HG02981 (cell line): ENCODE measurements around the gene IFITM10.

Source experiments
- ATAC-seq: cut with Tn5 transposase; IDR thresholded peaks from one replicate; pipeline ENCODE4 v1.9.1; 2021; ENCODE audit warnings: mild to moderate bottlenecking, moderate library complexity; ENCODE audit not compliant: unreplicated experiment

Gene IFITM10

DNA sequence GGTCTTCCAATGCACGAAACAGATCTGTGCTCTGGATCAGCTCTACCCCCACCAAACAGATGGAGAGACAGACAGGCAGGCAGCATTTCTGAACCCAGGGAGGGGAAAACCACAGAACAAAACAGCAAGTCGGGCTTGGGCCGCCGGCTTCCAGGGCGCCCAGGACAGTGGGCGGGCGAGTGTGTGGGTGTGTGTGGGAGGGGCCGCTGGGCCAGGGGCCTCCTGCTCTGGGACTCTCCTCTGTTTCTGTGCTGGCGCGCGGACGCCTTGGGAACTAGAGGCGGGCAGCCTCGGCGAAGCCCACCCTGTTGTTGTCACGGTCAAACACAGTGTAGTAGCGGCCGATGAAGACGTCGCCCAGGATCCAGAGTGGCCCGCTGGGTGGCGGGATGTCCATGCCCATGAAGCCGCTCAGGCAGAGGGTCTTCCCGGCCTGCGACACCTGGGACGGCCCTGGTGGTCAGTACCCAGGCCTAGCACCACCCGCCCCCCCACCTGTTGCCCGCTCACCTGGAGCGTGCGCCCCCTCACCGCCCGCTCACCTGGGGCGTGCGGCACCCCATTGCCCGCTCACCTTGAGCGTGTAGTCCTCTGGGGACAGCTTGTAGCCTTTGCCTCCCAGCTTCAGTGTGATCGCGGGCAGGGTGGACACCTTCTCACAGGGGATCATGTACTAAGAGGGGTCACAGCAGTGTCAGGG is 3.0 kb upstream of the IFITM10 start:
- ATAC-seq = no peak

DNA sequence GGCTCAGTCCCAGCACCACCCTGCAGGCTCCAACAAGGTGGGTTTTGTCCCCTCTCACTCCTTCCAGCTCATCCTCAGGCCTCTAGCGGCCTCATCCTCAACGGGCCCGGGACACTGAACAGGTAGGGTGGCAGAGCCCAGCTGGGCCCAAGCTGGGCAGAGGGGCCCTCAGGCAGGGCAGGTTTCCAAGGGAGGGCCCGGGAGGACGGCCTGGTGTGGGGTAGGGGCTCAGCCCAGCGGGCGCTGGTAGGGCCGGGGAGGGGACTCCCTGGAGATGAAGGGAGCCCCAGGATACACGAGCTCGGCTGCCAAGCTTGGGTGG is 2.5 kb upstream of the IFITM10 start:
- ATAC-seq = no peak

DNA sequence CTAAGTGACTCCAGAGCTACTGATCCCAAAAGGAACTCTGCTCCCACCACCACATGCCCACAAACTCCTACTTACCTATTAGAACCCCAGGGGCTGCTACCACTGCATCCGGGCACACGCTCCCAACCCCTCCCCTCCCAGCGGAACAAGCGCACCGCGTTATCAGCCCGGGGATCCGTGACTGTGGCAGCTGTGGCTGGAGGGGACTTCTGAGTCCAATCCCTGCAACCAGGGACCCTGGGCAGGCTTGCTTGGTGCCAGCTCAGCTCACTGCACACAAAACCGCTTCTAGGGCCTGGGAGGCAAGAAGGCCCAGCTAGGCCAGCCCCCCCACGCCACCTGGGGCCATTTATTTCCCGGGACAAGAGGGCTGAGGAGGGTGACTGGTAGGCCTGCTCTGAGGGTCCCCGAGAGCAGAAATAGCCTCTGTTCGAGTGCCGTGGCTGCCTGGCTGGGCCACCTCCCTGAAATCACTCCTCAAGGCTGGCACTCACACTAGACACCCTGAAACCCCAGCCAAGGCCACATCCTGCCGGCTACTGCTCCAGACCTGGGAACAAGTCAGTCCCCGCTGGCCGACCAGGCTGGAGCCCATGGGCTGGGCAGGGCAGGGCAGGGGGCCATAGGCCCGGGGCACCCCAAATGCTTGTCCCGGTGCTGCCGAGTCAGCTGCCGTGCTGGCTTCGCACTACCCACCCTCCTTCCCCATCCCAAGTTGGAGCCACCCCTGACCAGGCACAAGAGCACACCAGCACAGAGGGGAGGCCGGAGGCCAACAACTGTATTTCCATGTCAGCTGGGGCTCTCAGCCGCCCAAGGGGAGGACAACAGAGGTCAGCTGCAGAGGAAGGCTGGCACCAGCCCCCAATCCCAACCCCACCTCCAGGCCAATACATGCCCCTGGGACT is 1.9 kb upstream of the IFITM10 start:
- no peak for ATAC-seq

DNA sequence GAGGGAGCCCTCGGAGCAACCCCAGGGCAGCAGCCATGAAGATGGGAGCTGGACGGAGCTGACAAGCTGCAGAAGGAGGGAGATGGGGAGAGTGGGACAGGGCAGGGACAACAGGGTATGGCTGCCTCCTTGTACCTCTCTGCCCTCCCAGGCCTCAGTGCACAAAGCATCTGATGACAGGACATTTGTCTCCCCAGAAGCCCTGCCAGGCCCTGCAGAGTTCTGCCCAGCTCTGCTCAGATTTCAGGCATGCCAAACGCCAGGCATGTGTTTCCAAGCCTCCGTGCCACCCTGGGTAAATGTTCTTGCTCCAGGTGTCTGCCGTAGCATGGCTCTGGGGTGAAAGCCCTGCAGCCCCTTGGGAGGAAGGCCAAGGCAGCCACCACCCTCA is 1.1 kb upstream of the IFITM10 start:
- no peak for ATAC-seq

DNA sequence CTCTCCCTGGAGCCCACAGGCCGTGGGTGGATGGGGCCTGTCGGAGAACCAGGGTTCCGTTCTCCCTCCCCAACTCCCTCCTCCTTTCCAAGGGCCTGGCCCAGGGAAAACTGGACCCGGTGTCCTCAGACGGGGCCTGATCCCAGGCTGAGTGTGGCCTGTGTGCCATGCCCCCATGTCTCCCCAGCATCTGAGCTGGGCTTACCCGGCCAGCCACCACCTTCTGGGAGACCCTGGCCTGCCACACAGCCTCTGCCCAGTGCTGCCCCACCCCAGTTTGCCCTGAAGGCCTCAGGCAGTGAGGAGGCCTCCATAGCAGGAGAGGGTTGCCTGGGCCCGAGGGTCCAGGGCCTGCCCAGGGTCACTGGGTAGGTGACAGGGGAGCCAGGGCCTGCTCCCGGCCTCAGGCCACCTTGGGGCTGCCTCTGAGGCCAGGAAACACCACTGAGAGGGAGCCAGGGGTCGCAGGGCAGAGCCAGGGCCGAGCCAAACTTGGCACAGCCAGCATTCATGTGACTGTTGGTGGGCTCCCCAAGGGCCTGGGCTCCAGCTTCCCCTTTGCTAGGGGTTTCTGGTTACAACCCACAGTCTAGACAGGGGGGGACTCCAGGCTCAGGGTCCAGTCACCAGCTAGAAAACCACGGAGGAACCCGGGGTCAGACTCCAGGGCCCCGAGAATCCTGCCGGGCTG is 590 bp upstream of the IFITM10 start:
- no peak for ATAC-seq

DNA sequence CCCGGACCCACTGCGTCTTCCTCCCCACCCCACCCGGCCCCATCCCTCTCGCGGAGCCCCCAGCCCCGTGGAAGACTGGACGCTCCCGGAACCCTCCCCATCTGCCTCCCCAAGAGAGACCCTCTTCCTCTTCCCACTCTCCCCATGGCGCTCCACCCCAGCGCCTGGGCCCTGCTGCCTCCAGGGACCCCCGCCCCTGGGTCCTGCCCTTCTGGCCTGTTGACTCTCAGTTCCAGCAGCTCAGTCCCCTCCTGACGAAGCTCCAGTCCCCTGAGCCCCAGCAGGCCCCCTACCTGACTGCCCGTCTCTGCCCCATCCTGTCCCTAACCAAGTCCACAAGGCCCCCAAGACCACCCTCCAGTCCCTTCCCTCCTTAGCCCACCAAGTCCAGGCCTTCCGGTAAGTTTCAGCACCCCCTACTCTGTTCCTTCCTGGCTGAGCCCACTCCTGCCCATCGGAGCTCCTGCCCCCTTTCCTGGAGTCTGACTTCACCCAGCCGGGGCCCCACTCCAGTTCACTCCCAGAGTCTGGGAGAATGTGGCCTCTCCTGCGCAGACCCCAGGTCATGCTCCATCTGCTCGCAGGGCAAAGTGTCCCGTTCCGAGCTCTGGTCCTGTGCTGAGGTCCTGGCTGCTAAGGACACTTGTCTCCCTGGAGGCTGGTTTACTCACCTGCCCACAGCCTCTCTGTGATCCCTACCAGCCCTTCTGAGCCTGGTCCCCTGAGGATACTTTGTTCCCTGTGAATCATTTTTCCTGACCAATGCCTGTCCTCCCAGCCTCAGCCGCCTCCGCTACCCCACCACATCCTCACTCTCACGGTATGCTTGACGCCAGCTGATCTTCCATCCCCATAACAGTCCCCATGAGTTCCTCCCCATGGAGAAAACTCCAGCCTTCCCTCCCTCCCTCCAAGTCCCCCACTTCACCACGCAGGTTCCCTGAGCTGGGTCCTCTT is 722 bp downstream of the IFITM10 start:
- no peak for ATAC-seq

DNA sequence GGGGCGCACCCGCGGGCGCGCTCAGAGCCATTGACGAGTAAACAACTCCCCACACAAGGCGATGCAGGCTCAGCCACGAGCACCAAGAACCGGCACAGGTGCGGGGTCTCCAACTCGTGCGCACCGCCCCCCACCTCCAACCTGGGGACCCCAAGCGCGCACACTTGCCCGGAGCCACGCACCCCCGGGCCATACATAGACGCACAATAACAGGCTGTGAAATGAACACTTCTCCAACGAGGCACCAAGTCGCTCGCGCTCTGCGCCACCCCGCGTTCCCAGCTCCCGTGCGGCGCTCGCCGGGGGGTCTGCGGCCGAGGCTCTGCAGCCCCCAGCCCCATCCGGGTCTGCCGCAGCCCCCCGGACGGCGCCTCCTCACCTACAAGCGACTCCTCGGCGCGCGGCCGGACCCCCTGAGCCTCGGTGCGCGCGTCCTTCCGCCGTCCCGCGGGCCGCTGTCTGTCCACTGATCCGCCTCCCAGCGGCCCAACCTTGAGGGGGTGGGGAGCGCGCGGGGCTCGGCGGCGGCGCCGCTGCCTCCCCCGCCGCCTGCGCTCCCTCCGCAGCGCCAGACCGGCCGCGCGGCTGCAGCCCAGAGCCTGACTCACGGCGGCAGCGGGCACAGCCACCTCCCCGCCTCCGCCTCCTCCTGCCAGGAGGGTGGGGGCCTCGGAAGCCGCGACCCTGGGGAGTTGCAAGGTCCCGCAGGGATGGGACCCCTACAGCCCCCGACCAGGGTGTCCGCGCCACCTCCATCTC is 1.6 kb downstream of the IFITM10 start:
- no peak for ATAC-seq

DNA sequence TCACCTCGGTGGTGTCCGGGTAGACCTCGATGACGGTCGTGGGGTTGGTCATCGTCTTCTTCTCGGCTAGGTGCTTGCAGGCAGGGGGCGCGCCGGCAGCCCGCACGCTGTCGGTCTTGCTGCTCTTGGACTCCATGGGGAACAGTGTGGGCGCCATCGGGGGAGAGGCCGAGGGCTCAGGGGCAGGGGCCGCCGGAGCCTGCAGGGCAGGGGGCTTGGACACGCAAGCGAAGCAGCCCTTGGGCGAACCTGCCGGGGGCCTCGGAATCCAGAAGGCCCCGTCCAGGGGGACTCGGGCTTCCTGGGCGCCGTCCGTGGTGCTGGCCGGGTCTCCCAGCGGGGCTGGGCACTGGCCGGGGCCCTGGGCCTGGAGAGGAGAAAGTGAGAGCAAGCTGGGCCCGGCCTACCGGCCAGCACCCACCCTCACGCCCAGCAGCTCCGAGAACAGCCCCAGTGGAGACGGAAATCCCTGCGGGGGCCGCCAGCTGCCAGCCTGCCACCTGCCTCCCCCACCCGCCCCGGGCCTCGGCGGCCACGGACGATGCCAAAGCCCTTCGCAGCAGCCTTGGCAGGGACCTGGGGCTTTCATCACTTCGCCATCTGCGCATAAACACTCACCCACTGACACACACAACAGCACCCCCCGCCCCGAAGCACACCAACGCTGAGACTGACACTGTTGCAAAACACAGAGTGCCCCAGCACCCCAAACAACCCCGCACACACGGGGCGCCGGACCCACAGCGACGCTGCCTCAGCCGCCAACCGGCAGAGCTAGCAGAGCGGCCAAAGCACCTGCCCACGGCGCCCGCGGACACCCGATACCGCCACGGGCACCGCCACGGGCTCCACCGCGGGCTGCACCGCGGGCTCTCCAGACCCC is 2.4 kb downstream of the IFITM10 start:
- ATAC-seq = no peak

DNA sequence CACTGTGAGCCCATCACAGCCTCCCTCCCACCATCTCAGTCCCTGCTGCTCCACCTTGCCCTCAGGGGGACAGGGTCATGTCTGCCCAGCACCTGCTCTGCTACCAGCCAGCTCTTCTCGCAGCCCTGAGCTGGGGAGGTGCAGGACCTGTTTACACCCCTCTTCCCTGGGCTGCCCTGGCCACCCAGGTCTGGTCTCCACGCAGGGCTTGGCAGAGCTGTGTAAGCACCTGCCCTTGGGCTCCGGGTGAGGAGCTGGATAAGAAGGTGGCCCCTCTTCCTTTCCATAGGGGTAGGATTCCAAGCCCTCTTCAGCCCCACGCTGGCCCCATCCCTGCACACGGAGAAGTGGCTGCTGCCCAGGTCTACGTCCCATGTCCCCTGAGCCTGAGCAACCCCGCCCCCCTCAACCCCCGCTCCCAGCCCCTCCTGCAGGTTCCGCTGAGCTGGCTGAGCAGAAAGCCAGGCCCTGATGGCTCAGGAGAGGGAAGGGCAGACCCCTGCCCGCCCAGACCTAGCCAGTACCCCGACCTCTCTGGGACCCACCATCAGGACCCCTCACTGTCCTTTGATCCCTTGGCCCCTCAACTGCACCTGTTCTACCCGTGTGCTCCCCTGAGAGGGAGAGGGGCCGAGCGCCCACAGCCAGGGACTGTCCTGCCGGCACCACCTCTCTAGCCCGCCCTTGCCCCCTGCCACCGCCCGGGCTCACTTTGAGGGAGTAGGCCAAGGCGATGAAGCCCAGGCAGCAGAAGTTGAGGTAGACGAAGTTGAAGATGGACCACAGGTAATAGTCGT is 3.2 kb downstream of the IFITM10 start:
- no peak for ATAC-seq

DNA sequence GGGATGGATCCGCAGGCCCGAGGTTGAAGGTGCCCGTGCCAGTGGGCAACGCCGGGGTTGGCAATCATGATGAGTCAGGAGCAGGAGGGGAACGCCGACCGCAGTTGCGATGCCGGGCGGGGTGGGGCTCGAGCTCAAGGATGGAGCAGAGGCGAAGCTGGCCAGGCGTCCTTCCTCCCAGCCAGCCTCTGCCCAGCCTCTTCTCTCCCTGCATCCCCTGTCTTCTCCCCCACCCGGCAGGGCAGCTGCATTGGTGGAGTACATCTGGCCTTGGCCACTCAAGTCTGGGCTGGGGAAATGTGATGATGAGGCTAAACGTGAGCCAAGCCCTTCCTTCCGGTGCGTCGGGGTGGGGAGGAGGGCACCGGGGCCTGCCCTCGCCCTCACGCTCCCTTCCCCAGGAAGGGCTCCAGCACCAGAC is 3.9 kb downstream of the IFITM10 start:
- ATAC-seq = no peak

DNA sequence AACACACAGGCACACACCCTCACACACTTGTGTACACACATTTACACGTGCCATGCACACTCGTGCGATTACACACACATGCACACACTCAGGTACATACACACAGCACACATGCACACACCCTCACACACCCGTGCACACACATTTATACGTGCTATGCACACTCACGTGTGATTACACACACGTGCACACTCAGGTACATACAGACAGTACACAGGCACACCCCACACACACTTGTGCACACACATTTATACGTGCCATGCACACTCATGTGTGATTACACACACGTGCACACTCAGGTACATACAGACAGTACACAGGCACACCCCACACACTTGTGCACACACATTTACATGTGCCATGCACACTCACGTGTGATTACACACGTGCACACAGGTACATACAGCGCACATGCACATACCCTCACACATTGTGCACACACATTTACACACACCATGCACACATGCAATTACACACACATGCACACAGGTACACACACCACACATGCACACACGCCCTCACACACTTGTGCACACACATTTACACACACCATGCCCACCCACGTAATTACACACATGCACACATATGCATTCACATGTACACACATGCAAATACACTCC is 4.6 kb downstream of the IFITM10 start:
- no peak for ATAC-seq

DNA sequence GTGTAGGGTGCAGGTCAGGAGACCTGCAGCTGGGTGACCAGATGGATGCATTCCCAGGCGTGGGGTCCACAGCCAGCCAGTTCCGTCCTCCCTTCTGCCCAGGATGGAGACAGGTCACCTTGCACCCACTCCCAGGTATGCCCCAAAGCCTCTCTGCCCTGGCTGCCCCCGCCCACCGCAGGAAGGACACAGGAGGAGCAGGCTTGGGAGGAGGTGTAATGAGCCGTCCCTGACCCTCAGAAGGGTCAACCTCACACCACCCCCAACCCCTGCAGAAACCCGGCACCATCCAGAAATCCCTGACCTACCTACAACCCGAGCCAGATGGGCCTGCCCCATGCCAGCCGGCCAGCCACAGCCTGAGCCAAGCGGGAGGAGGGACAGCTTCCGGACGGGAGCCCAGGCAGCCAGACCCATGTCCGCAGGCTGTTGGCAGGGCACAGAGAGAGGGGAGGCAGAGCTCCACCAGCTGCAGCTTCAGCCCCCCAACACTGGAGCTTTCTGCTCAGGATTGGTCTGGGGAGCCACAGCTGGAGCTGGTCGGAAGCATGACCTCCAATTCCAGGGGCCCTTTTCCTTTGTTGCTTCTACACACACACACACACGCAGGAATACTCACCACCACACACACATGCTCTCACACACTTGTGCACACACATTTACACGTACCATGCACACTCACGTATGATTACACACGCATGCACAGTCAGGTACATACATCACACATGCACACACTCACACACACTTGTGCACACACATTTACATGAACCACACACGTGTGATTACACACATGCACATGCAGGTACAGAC is 5.3 kb downstream of the IFITM10 start:
- no peak for ATAC-seq

DNA sequence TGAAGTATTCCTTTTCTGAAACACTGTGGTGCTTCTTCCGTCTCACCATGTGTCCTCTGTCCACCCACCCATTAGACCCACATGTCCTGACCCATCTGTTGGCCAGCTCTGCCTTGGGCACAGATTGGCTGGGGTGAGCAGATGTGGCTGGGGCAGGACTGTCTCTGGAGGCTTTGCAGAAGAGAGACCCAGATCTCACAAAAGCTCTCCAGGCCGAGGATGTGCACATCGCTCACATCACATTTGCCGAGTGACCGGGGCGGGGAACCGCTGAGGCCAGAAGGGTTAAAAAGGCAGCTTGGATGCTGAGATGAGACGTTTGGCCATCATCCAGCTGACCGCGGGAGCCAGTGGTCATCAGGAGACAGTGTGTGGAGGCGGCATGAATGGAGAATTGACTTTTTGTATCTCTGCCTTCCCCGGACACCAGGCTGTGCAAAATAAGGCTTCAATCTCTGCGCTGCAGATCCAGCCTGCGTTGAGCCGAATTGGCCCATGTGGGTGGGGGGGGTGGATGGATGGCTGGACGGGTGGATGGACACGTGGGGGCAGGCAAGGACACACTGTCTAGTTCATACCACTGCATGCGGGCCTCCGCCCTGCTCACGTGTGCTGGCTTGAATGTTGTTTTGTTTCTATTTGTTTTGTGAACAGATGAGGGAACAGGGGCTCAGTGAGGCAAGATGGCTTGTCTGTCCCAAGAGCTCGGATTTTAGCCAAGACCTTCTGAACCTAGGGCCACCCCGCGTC is 6.1 kb downstream of the IFITM10 start:
- ATAC-seq = no peak

DNA sequence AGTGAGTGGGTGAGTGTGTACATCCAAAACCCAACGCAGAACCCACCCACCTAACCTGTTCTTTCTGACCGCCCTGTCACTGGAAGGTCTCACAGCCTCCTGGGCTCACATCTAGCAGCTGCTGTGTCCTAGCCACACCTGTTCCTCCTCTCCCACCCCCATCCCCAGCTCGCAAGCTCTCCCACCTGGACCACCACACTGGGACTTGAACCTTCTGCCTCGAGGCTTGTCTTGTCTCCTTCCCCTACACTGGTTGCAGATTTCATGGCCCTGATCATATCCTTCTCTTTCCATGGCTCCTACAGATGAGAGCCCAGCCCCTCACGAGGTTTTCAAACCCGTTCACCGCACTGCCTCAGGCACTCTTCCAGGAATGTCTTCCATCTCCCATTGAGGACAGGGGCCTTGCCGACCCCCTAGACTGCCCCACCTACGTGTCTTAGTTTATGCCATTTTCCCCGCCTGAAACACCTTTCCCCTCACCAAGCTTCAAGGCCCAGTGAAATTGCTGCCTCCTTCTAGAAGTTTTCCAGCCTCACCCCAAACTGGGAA is 6.7 kb downstream of the IFITM10 start:
- ATAC-seq = no peak

DNA sequence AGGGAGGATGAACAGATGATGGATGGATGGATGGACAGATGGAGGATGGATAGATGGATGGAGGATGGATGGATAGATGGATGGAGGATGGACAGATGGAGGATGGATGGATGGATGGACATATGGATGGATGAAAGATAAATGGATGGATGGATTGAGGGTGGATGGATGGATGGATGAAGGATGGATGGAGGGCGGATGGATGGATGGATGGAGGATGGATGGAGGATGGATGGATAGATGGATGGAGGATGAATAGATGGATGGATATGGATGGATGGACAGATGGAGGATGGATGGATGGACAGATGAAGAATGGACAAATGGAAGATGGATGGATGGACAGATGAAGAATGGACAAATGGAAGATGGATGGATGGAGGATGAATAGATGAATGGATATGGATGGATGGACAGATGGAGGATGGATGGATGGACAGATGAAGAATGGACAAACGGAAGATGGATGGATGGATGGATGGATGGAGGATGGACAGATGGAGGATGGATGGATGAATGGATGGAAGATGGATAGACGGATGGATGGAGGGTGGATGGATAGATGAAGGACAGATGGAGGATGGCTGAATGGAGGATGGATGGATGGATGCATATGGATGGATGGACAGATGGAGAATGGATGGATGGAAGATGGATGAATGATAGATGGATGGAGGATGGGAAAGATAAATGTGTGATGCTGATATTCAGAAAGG is 7.4 kb downstream of the IFITM10 start:
- ATAC-seq = no peak
